ENCODE data around the gene KLHL41.
"Not testable (repeated sequence)": the region's sequence is repeated elsewhere in the genome, so short reads cannot be mapped to it uniquely, and the experiment has no call there.

- TF ChIP-seq POLR2A (IDR thresholded peaks at IDR 0.05): not testable (repeated sequence)
- TF ChIP-seq, protein P1, sequence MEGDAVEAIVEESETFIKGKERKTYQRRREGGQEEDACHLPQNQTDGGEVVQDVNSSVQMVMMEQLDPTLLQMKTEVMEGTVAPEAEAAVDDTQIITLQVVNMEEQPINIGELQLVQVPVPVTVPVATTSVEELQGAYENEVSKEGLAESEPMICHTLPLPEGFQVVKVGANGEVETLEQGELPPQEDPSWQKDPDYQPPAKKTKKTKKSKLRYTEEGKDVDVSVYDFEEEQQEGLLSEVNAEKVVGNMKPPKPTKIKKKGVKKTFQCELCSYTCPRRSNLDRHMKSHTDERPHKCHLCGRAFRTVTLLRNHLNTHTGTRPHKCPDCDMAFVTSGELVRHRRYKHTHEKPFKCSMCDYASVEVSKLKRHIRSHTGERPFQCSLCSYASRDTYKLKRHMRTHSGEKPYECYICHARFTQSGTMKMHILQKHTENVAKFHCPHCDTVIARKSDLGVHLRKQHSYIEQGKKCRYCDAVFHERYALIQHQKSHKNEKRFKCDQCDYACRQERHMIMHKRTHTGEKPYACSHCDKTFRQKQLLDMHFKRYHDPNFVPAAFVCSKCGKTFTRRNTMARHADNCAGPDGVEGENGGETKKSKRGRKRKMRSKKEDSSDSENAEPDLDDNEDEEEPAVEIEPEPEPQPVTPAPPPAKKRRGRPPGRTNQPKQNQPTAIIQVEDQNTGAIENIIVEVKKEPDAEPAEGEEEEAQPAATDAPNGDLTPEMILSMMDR (IDR thresholded peaks at IDR 0.05): not testable (repeated sequence)
These were observed 7.0 kb downstream of the KLHL41 start for GRCh38 chr2:169516488-169516995.

All from body of pancreas (tissue), 4 donors.